ENCODE results near the gene CTNNBIP1. TPM values are rescaled to one million over a fixed set of nuclear protein-coding genes. Genes with fewer than 3 reads are reported as not detected.

Gene CTNNBIP1
- polyA plus RNA-seq, 1 donor from 2014 or later, result 69.3 TPM

DNA sequence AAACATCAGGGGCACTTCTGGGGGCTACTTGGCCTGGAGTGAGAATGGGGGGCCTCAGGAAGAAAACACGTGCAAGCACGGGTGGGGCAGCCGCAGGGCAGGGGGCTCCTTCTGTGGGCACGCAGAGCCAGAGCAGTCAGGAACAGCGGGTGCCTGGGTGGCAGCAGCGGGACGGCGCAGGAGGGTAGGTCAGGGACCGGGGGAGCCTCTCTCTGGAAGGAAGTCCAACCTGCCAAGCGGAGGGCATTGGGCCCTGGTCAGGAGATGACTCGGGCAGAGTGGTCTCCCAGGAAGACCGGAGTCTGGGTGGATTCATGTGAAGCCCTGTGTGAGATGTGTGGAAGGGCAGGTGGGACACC lies 27.1 kb downstream of the CTNNBIP1 start (continued):
- TF ChIP-seq TAF1 (IDR thresholded peaks at IDR 0.05; ENCODE audit: low read depth) (no peak), SMC3 (conservative IDR thresholded peaks at IDR 0.05; ENCODE audit: poor library complexity) (no peak)

DNA sequence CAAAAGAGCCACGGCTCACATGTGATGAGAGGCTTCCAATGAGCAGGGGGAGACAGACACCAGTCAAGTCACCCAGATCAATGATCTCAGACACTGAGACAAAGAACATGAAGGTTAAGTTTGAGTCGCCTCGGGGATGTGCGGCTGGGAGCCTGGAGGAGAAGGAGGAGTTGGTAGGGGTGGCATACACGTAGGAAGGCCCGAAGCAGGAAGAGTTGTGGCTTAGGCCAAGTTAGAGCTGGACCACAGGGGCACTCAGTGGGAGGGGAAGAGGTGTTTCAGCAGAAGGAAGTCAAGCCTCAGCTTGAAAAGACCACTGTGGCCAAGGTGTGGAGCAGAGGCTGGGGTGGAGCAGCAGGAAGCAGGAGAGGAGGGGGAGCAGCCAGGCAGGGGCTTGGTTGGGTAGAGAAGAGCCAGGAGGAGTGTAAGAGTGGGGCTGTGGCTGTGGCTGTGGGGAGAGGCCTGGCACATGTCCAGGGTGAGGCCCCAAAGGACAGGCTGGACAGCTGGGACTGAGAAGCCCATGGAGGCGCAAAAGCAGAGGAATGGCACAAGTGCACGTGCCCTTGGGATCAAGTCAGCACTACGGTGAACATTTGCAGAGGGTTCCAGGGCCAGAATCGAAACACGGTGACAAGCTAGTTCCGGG lies 27.6 kb downstream of the CTNNBIP1 start:
- Histone ChIP-seq H3K4me2 (ENCODE audit: low read length) (no peak overlapping the region), H3K27ac (ENCODE audit: low read length) (no peak overlapping the region)

DNA sequence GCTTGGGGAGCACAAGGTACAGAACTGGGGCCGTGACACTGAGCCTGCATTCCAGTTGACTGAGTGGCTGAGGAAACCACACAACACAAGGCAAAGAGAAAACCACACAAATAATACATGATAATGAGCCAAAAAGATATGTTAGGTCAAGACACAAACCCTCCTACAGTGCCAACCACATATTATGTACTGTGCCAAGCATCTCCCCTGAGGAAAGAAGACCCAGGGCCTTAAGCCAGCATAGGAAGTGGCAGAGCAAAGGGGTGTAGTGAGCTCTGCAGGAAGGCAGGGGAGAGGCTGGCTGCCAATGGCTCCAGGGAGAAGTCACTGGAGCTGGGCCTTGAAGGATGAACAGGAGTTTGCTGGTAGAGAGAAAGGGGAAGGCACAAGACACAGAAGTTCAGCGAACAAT lies 28.2 kb downstream of the CTNNBIP1 start:
- Histone ChIP-seq H3K9me2 (ENCODE audit: insufficient read depth, low read length) (no peaks in the 10 kb centered on the region), H2AFZ (ENCODE audit: low read depth, low read length) (no peak overlapping the region), H3K4me2 (ENCODE audit: low read length) (no peak overlapping the region)

More for the DNA sequence above, 27.6 kb downstream of the CTNNBIP1 start:
- no peaks in the 10 kb centered on the region for H3F3A ChIP-seq (ENCODE audit: insufficient read depth, low read length, poor library complexity, severe bottlenecking)
- H3K36me3 ChIP-seq (ENCODE audit: insufficient read depth, low read length), result no peaks in the 10 kb centered on the region
- no peak overlapping the region for H3K4me3 ChIP-seq (ENCODE audit: low read length)
- H3K9me2 ChIP-seq (ENCODE audit: insufficient read depth, low read length), result no peaks in the 10 kb centered on the region
- no peaks in the 10 kb centered on the region for H4K20me1 ChIP-seq (ENCODE audit: insufficient read depth)
- H3K79me2 ChIP-seq (replicated peaks; ENCODE audit: insufficient read depth, low read length), result no peaks in the 10 kb centered on the region
- no peak overlapping the region for H3K9ac ChIP-seq (ENCODE audit: low read length)
- no peaks in the 10 kb centered on the region for H3K9me3 ChIP-seq (ENCODE audit: low read length)
- H2AFZ ChIP-seq (ENCODE audit: low read depth, low read length), result no peak overlapping the region
- H3K27me3 ChIP-seq (ENCODE audit: insufficient read depth, low read depth, low read length), result no peaks in the 10 kb centered on the region
- TF ChIP-seq RAD21 (conservative IDR thresholded peaks at IDR 0.05) (no peak), EP300 (conservative IDR thresholded peaks at IDR 0.05; ENCODE audit: poor library complexity, severe bottlenecking) (no peak), TAF1 (IDR thresholded peaks at IDR 0.05; ENCODE audit: low read depth) (no peak), SMC3 (conservative IDR thresholded peaks at IDR 0.05; ENCODE audit: poor library complexity) (no peak), EZH2 (IDR thresholded peaks at IDR 0.05; ENCODE audit: borderline replicate concordance, insufficient read depth, low read length, poor library complexity, severe bottlenecking) (no peak), MXI1 (conservative IDR thresholded peaks at IDR 0.05; ENCODE audit: poor library complexity, severe bottlenecking) (no peak), POLR2AphosphoS5 (IDR thresholded peaks at IDR 0.05) (no peak)
- TF ChIP-seq, protein P1, sequence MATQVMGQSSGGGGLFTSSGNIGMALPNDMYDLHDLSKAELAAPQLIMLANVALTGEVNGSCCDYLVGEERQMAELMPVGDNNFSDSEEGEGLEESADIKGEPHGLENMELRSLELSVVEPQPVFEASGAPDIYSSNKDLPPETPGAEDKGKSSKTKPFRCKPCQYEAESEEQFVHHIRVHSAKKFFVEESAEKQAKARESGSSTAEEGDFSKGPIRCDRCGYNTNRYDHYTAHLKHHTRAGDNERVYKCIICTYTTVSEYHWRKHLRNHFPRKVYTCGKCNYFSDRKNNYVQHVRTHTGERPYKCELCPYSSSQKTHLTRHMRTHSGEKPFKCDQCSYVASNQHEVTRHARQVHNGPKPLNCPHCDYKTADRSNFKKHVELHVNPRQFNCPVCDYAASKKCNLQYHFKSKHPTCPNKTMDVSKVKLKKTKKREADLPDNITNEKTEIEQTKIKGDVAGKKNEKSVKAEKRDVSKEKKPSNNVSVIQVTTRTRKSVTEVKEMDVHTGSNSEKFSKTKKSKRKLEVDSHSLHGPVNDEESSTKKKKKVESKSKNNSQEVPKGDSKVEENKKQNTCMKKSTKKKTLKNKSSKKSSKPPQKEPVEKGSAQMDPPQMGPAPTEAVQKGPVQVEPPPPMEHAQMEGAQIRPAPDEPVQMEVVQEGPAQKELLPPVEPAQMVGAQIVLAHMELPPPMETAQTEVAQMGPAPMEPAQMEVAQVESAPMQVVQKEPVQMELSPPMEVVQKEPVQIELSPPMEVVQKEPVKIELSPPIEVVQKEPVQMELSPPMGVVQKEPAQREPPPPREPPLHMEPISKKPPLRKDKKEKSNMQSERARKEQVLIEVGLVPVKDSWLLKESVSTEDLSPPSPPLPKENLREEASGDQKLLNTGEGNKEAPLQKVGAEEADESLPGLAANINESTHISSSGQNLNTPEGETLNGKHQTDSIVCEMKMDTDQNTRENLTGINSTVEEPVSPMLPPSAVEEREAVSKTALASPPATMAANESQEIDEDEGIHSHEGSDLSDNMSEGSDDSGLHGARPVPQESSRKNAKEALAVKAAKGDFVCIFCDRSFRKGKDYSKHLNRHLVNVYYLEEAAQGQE (IDR thresholded peaks at IDR 0.05; ENCODE audit: borderline replicate concordance), result no peak
- TF ChIP-seq, protein P2, sequence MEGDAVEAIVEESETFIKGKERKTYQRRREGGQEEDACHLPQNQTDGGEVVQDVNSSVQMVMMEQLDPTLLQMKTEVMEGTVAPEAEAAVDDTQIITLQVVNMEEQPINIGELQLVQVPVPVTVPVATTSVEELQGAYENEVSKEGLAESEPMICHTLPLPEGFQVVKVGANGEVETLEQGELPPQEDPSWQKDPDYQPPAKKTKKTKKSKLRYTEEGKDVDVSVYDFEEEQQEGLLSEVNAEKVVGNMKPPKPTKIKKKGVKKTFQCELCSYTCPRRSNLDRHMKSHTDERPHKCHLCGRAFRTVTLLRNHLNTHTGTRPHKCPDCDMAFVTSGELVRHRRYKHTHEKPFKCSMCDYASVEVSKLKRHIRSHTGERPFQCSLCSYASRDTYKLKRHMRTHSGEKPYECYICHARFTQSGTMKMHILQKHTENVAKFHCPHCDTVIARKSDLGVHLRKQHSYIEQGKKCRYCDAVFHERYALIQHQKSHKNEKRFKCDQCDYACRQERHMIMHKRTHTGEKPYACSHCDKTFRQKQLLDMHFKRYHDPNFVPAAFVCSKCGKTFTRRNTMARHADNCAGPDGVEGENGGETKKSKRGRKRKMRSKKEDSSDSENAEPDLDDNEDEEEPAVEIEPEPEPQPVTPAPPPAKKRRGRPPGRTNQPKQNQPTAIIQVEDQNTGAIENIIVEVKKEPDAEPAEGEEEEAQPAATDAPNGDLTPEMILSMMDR (IDR thresholded peaks at IDR 0.05; ENCODE audit: poor library complexity, severe bottlenecking), result no peak

More for the DNA sequence above, 28.2 kb downstream of the CTNNBIP1 start:
- Histone ChIP-seq H3K27me3 (ENCODE audit: insufficient read depth, low read depth, low read length) (no peaks in the 10 kb centered on the region), H3K36me3 (ENCODE audit: insufficient read depth, low read length) (no peaks in the 10 kb centered on the region), H3K9me3 (ENCODE audit: low read length) (no peaks in the 10 kb centered on the region), H3K9ac (ENCODE audit: low read length) (no peak overlapping the region), H4K20me1 (ENCODE audit: insufficient read depth) (no peaks in the 10 kb centered on the region), H3K27ac (ENCODE audit: low read length) (no peak overlapping the region), H3F3A (ENCODE audit: insufficient read depth, low read length, poor library complexity, severe bottlenecking) (no peaks in the 10 kb centered on the region), H3K79me2 (replicated peaks; ENCODE audit: insufficient read depth, low read length) (no peaks in the 10 kb centered on the region), H3K4me3 (ENCODE audit: low read length) (no peak overlapping the region)
- TF ChIP-seq, protein P2 (IDR thresholded peaks at IDR 0.05; ENCODE audit: poor library complexity, severe bottlenecking), result no peak
- TF ChIP-seq SMC3 (conservative IDR thresholded peaks at IDR 0.05; ENCODE audit: poor library complexity) (no peak), MXI1 (conservative IDR thresholded peaks at IDR 0.05; ENCODE audit: poor library complexity, severe bottlenecking) (no peak), TAF1 (IDR thresholded peaks at IDR 0.05; ENCODE audit: low read depth) (no peak), RAD21 (conservative IDR thresholded peaks at IDR 0.05) (no peak), EP300 (conservative IDR thresholded peaks at IDR 0.05; ENCODE audit: poor library complexity, severe bottlenecking) (no peak), POLR2AphosphoS5 (IDR thresholded peaks at IDR 0.05) (no peak)
